LHCN-M2 (cell line): Measurements from ENCODE around the gene ZNF286A. TPM values are rescaled to one million over a fixed set of nuclear protein-coding genes. Genes with fewer than 3 reads are reported as not detected.
"Not testable (repeated sequence)": the region's sequence is repeated elsewhere in the genome, so short reads cannot be mapped to it uniquely, and the experiment has no call there.

Experiments
- DNase-seq: peaks from one replicate; pipeline ENCODE4 v3.0.0-alpha.2; 2012; ENCODE audit warnings: low read depth
- total RNA-seq: library from RNA; depleted of rRNA; stranded (reverse); fragments of >200 nt; gene quantifications from 2 replicates; pipeline ENCODE4 v1.2.3, GENCODE V29; 2014

The ZNF286A gene
- total RNA-seq, 1 experiment from 2014 or later = 44.3 TPM

- not testable (repeated sequence) for DNase-seq
Measured at GRCh38 chr17:15698967-15699366, 585 bp upstream of the ZNF286A start.

GRCh38 chr17:15699937-15700336, 385 bp downstream of the ZNF286A start:
- not testable (repeated sequence) for DNase-seq

- not testable (repeated sequence) for DNase-seq
Measured at GRCh38 chr17:15704239-15704638, 4.7 kb downstream of the ZNF286A start.

- DNase-seq = not testable (repeated sequence)
Measured at GRCh38 chr17:15704813-15705212, 5.3 kb downstream of the ZNF286A start.

- DNase-seq = not testable (repeated sequence)
Measured at GRCh38 chr17:15708879-15709278, 9.3 kb downstream of the ZNF286A start.

- DNase-seq = not testable (repeated sequence)
Measured at GRCh38 chr17:15716601-15717563, 17.3 kb downstream of the ZNF286A start.

GRCh38 chr17:15730535-15730934, 31.0 kb downstream of the ZNF286A start:
- DNase-seq = not testable (repeated sequence)

- DNase-seq = not testable (repeated sequence)
Measured at GRCh38 chr17:15731900-15732299, 32.3 kb downstream of the ZNF286A start, which contains the start of gene TBC1D26. TSS of gene TBC1D26 (plus strand) at chr17:15732283. CDS start at chr17:15735349, 3,066 bp downstream.

GRCh38 chr17:15733174-15733789, 33.7 kb downstream of the ZNF286A start:
- DNase-seq = not testable (repeated sequence)

GRCh38 chr17:15736578-15736977, 37.0 kb downstream of the ZNF286A start:
- not testable (repeated sequence) for DNase-seq

- DNase-seq = no peak
Measured at GRCh38 chr17:15738066-15738465, 38.5 kb downstream of the ZNF286A start.

- DNase-seq = not testable (repeated sequence)
Measured at GRCh38 chr17:15739259-15739658, 39.7 kb downstream of the ZNF286A start.

GRCh38 chr17:15740041-15740440, 40.5 kb downstream of the ZNF286A start:
- not testable (repeated sequence) for DNase-seq

- DNase-seq = no peak
Measured at GRCh38 chr17:15740570-15741120, 41.1 kb downstream of the ZNF286A start.

GRCh38 chr17:15741624-15742023, 42.1 kb downstream of the ZNF286A start:
- no peak for DNase-seq

- no peak for DNase-seq
Measured at GRCh38 chr17:15742051-15742795, 42.7 kb downstream of the ZNF286A start.

- no peak for DNase-seq
Measured at GRCh38 chr17:15742921-15743320, 43.4 kb downstream of the ZNF286A start.

- no peak for DNase-seq
Measured at GRCh38 chr17:15744074-15744676, 44.6 kb downstream of the ZNF286A start.

GRCh38 chr17:15744885-15745284, 45.3 kb downstream of the ZNF286A start:
- DNase-seq = no peak

- DNase-seq = not testable (repeated sequence)
Measured at GRCh38 chr17:15749403-15749802, 49.9 kb downstream of the ZNF286A start.
